ENCODE results near the gene USP13. TPM values are rescaled to one million over a fixed set of nuclear protein-coding genes. Genes with fewer than 3 reads are reported as not detected.
"Not testable (repeated sequence)": the region's sequence is repeated elsewhere in the genome, so short reads cannot be mapped to it uniquely, and the experiment has no call there.

The USP13 gene
- total RNA-seq, 1 donor from 2014 or later: 11.5 TPM

DNA sequence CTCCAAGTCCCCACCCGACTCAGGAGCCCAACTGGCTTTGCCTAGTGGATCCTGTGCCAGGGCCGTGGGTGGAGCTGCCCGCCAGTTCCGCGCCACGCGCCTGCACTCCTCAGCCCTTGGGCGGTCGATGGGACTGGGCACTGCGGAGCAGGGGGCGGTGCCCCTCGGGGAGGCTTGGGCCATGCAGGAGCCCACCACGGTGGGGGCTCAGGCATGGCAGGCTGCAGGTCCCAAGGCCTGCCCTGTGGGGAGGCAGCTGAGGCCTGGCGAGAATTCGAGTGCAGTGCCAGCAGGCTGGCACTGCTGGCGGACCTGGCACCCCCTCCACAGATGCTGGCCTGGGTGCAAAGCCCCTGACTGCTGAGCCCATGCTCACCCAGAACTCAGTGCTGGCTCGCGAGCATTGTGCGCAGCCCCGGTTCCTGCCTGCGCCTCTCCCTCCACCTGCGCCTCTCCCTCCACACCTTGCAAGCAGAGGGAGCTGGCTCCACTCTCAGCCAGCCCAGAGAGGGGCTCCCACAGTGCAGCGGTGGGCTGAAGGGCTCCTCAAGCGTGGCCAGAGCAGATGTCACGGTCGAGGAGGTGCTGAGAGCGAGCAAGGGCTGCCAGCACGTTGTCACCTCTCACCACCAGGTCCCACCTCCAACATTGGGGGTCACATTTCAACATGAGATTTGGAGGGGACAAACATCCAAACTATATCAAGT is 122.7 kb downstream of the USP13 start:
- no peaks in the 10 kb centered on the region for H3K36me3 ChIP-seq
- TF ChIP-seq POLR2A (IDR thresholded peaks at IDR 0.05) (no peak), POLR2AphosphoS5 (IDR thresholded peaks at IDR 0.05; ENCODE audit: insufficient read depth in 1 of 2, low read depth in 1 of 2) (no peak)
- TF ChIP-seq, protein P1, sequence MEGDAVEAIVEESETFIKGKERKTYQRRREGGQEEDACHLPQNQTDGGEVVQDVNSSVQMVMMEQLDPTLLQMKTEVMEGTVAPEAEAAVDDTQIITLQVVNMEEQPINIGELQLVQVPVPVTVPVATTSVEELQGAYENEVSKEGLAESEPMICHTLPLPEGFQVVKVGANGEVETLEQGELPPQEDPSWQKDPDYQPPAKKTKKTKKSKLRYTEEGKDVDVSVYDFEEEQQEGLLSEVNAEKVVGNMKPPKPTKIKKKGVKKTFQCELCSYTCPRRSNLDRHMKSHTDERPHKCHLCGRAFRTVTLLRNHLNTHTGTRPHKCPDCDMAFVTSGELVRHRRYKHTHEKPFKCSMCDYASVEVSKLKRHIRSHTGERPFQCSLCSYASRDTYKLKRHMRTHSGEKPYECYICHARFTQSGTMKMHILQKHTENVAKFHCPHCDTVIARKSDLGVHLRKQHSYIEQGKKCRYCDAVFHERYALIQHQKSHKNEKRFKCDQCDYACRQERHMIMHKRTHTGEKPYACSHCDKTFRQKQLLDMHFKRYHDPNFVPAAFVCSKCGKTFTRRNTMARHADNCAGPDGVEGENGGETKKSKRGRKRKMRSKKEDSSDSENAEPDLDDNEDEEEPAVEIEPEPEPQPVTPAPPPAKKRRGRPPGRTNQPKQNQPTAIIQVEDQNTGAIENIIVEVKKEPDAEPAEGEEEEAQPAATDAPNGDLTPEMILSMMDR (IDR thresholded peaks at IDR 0.05): no peak
- H3K9me3 ChIP-seq: no peaks in the 10 kb centered on the region
- no peak overlapping the region for H3K4me3 ChIP-seq
- intact Hi-C loops (cut with DNase I): no loop called here
- no peaks in the 10 kb centered on the region for H3K4me1 ChIP-seq
- no peak for DNase-seq (ENCODE audit: extremely low spot score in 2 of 2)
- no peak overlapping the region for H3K27ac ChIP-seq
- no peaks in the 10 kb centered on the region for H3K27me3 ChIP-seq

DNA sequence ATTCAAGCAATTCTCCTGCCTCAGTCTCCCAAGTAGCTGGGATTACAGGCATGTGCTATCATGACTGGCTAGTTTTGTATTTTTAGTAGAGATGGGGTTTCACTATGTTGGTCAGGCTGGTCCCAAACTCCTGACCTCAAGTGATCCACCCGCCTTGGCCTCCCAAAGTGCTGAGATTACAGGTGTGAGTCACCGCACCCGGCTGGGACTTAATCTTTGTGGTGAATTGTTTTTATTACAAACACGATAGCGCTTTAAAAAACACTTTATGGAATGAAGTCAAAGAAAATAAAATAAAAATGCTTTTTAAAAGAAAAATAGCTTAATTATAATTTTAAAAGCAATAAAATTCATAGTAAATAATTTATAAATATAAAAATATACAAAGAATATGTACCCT is 130.0 kb downstream of the USP13 start:
- H3K36me3 ChIP-seq; DNase-seq (ENCODE audit: extremely low spot score in 2 of 2); H3K27ac ChIP-seq; H3K4me1 ChIP-seq; H3K9me3 ChIP-seq; intact Hi-C loops (cut with DNase I); H3K4me3 ChIP-seq; H3K27me3 ChIP-seq: not testable (repeated sequence)

DNA sequence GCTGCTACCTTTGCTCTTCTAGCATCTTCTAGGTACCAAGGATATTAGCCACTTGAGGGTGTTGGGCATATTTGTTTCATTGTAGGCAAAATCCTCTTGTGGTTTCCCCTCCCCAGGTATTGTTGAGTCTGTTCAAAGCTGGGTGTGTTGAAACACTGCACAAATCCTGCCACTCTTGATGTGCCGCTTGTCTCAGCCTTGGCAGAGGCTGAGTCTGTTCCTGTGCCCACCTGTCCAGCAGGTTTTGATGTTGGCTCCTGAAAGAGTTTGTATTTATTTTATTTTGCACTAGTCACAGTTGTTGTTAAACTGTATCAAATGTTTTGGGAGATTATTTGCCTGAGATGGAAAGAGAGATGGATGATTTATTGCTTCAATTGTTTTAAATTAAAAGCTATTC is 136.2 kb downstream of the USP13 start:
- Histone ChIP-seq H3K9me3 (no peaks in the 10 kb centered on the region), H3K27ac (no peak overlapping the region), H3K4me3 (no peak overlapping the region), H3K36me3 (peaks cover 0 to 5% of the 10 kb centered on the region in 2 donors), H3K4me1 (no peaks in the 10 kb centered on the region), H3K27me3 (no peaks in the 10 kb centered on the region)
- no peak for DNase-seq (ENCODE audit: extremely low spot score in 2 of 2)
- TF ChIP-seq POLR2A (IDR thresholded peaks at IDR 0.05) (no peak), POLR2AphosphoS5 (IDR thresholded peaks at IDR 0.05; ENCODE audit: insufficient read depth in 1 of 2, low read depth in 1 of 2) (no peak)
- TF ChIP-seq, protein P1 (IDR thresholded peaks at IDR 0.05): no peak
- intact Hi-C loops (cut with DNase I): loop anchor here (5.0 kb wide), 1 partner anchor 1072 kb away; no protein-coding TSS in a partner anchor

DNA sequence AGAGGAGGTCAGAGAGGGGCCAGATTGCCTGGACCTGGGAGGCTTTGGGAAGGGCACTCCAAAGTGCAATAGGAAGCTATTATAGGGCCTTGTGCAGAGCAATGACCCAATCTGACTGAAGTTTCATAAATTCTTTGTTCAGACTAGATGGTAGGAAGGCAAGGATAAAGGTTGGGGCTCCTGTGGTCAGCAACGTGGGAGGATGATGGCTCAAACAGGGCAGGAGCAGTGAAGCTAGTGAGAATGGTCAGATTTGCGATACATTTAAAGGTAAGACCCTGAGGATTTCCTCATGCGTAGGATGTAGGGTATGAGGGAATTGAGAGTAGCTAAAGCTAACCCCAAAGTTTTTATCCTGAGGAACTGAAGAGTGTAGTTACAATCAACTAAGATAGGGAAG is 139.0 kb downstream of the USP13 start:
- no peaks in the 10 kb centered on the region for H3K4me1 ChIP-seq
- intact Hi-C loops (cut with DNase I): no loop called here
- H3K4me3 ChIP-seq: no peak overlapping the region
- no peak for DNase-seq (ENCODE audit: extremely low spot score in 2 of 2)
- no peaks in the 10 kb centered on the region for H3K9me3 ChIP-seq
- H3K27ac ChIP-seq: no peak overlapping the region
- H3K27me3 ChIP-seq: no peaks in the 10 kb centered on the region
- TF ChIP-seq, protein P1 (IDR thresholded peaks at IDR 0.05): no peak
- TF ChIP-seq POLR2A (IDR thresholded peaks at IDR 0.05): no peak
- no peak for TF ChIP-seq POLR2AphosphoS5 (IDR thresholded peaks at IDR 0.05; ENCODE audit: insufficient read depth in 1 of 2, low read depth in 1 of 2)
- H3K36me3 ChIP-seq: no peaks in the 10 kb centered on the region

DNA sequence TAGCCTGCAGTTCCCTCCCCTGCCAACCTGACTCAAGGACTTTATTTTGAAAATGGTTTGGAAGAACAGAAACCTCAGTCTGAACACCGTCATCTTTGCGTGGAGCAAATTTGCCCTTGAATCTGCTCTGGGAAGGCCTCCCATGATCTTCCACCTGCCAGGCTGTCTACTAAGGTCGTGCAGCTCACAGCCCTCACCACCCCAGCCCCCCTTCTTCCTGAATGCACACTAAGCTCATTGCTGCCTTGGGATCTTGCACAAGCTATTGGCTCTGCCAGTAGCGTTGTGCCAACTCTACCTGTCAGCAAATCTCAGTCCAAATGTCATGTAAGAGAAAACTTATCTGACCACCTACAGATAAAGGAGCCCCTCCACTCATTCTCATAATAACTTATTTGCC is 141.5 kb downstream of the USP13 start:
- no peak overlapping the region for H3K4me3 ChIP-seq
- TF ChIP-seq, protein P1 (IDR thresholded peaks at IDR 0.05): no peak
- TF ChIP-seq POLR2AphosphoS5 (IDR thresholded peaks at IDR 0.05; ENCODE audit: insufficient read depth in 1 of 2, low read depth in 1 of 2) (no peak), POLR2A (IDR thresholded peaks at IDR 0.05) (no peak)
- intact Hi-C loops (cut with DNase I): no loop called here
- H3K27ac ChIP-seq: no peak overlapping the region
- no peak for DNase-seq (ENCODE audit: extremely low spot score in 2 of 2)
- no peaks in the 10 kb centered on the region for H3K9me3 ChIP-seq
- H3K27me3 ChIP-seq: no peaks in the 10 kb centered on the region
- no peaks in the 10 kb centered on the region for H3K36me3 ChIP-seq
- H3K4me1 ChIP-seq: no peaks in the 10 kb centered on the region
